LHCN-M2 (cell line): ENCODE data around the gene NCMAP. TPM values are rescaled to one million over a fixed set of nuclear protein-coding genes. Genes with fewer than 3 reads are reported as not detected.

Source experiments
- DNase-seq: peaks from one replicate; pipeline ENCODE4 v3.0.0-alpha.2; 2012; ENCODE audit warnings: low read depth
- total RNA-seq: library from RNA; depleted of rRNA; stranded (reverse); fragments of >200 nt; gene quantifications from 2 replicates; pipeline ENCODE4 v1.2.3, GENCODE V29; 2014; rRNA removed

Gene NCMAP
- total RNA-seq, 1 experiment from 2014 or later: not detected

- no peak for DNase-seq
Observed at GRCh38 chr1:24621121-24621520, 65.2 kb downstream of the NCMAP start.

GRCh38 chr1:24622218-24622617, 66.3 kb downstream of the NCMAP start:
- no peak for DNase-seq

- DNase-seq: no peak
Observed at GRCh38 chr1:24632832-24633175, 76.9 kb downstream of the NCMAP start.

- peak; percentile 65 for DNase-seq
Observed at GRCh38 chr1:24635195-24635843, 79.4 kb downstream of the NCMAP start.

GRCh38 chr1:24636661-24637357, 80.9 kb downstream of the NCMAP start:
- DNase-seq: no peak

DNA sequence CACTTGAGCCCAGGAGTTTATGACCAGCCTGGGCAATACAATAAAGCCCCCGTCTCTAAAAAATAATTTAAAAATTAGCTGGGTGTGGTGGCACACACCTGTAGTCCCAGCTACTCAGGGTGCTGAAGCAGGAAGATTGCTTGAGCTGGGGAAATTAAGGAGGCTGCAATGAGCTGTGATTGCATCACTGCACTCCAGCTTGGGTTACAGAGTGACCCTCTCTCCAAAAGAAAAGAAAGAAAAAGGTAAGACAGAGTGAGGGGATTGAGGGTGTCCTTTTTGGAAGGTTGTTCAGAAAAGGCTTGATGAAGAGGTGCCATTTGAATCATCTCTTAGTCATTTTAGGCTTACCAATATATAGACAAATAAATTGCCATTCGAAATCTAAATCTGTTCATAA, 83.2 kb downstream of the NCMAP start:
- no peak for DNase-seq

DNA sequence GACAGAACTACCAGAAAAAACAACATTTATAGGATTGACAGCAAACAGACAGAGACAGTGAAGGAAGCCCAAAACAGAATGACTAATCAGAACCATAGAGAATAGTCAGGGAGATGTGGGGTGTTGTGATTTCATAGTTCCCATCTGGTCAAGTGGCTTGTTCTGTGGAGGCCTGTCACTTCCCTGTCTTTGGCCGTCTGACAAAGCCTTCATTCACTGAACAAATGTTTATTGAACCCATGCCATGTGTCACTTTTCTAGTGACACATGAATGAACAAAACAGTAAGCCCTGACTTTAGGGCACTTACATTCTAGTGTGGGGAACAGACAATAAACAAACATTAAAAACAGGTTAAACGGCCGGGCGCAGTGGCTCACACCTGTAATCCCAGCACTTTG, 84.0 kb downstream of the NCMAP start:
- no peak for DNase-seq

DNA sequence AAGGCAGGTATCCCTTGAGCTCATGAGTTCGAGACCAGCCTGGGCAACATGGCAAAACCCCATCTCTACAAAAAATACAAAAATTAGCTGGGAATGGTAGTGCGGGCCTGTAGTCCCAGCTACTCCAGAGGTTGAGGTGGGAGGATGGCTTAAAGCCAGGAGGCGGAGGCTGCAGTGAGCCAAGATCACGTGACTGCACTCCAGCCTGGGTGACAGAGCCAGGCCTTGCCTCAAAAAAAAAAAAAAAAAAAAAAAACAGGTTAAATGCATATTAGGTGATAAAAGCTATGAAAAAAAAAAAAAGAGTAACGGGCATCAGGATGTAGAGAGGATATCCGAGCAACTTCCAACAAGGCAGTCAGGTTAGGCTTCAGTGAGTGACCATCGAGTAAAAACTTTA, 84.4 kb downstream of the NCMAP start:
- no peak for DNase-seq

DNA sequence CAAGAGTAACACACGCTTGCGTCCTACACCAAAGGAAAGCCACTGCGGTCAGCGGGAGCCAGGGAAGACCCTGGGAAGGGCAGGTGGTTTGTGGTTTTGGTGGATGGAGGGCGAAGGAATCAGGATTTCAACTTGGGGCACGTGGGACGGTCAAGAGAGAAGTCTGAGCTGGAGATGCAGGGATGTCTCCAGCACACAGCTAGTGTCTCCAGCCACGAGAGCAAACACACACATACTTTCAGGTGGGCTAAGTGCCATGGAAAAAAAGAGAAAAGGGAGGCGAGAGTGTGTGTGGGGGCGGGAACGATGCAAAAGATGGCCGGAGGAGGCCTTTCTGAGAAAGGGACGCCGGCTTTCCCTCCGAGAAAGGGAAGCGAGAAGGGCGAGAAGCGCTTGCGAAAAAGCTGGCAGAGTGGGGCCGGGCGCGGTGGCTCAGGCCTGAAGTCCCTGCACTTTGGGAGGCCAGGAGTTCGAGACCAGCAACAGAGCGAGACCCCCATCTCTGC, 85.8 kb downstream of the NCMAP start:
- peak; percentile 26 for DNase-seq

GRCh38 chr1:24642481-24643362, 86.8 kb downstream of the NCMAP start, which contains the start of gene SRRM1:
Gene SRRM1, plus strand, starts transcription at chr1:24643302. Its CDS starts 25 bp downstream, at chr1:24643327.
- peak; percentile 100 for DNase-seq

GRCh38 chr1:24643363-24644099, 87.6 kb downstream of the NCMAP start:
- no peak for DNase-seq

DNA sequence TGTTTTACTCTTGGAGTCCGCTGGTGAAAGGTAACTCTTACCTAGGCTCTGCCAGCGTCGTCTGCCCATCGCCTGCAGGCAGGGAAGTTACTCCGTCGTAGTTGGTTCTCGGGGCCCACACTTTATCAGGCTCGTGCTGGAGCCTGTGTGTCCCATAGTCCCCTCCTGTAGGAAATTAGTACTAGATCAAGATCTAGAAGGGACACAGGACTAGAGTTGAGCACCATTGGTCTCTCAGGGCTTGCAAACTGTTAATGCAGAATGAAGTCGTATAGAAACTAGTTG, 88.2 kb downstream of the NCMAP start:
- DNase-seq: no peak

GRCh38 chr1:24648919-24649318, 93.0 kb downstream of the NCMAP start:
- no peak for DNase-seq

DNA sequence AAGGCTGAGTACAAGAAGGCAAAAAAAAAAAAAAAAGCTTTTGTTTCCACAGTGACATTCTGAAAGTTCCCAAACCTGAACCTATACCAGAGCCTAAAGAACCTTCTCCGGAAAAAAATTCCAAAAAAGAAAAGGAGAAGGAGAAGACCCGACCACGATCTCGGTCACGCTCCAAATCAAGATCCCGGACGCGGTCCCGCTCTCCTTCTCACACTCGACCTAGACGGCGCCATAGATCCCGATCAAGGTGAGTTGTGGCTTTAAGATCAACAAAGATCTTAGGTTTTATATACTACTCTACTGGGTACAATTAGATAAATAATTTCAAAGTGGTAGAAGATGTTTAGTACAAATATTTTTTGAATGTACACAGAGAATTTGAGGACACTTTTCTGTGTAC, 96.5 kb downstream of the NCMAP start:
- no peak for DNase-seq

DNA sequence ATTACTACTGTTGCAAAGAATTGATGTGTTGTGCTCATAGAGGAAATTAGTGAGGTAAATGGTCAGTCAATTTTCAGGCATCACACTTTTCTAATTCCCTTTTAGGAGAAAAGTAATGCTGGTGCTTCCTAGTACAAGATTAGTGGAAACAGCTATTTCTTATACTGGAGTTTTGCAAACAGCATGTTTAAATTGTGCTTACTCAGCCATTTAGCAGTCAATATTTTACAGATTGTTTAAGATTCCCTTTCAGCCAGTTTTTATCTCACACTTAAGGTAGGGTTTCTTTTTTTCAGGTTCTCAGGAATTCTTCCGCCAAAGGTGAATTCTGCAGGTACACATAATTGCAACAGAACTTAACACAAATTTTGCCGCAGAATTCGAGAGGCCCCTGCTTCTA, 98.1 kb downstream of the NCMAP start:
- DNase-seq: no peak

DNA sequence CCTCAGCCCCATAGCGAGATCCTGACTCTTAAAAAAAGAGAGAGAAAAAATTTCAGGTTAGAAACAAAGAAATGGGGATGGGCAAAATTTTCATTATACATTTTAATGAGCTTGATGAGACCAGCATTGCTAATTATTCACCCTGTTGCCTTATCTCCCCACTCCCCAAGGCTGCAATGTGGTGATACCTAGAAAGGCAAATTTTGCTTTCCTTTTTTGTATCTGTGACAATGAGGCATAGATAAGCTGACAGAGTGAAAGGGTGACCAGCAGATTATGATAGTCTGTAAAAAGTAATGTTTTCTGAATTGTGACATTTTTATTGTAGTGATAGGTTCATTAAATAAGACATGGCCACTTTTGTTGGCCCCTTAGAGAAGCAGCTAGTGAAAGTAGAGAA, 100.2 kb downstream of the NCMAP start:
- DNase-seq: no peak

DNA sequence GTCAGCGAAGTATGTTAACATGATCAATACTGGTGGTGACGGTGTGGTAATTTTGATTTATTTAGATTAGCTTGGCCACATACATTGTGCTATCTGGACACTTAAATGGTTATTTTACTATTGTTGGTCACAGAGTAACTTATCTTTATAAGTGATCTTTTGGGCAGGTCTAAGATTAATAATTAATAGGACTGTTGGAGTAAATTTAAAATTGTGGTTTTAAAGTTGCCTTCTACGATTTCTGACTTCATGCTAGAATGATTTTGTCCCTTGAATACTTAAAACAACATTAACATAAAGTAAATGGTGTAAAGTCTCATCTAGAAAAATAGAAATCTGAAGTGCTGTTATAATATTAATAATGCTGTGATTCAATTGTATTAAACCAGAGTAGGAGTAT, 101.9 kb downstream of the NCMAP start:
- no peak for DNase-seq

Other genes with a start within 250 kb of the NCMAP start
- gene GRHL3, start 236.7 kb upstream of the NCMAP start, total RNA-seq: not detected in 2 replicates
- 3.3 and 4.9 TPM in 2 replicates for gene STPG1, start 142.3 kb upstream of the NCMAP start, total RNA-seq
- gene NIPAL3, start 140.3 kb upstream of the NCMAP start, total RNA-seq: 18.8 and 19.2 TPM in 2 replicates
- 6.1 and 6.8 TPM in 2 replicates for gene RCAN3, start 53.3 kb upstream of the NCMAP start, total RNA-seq
- gene SRRM1, start 87.2 kb downstream of the NCMAP start, total RNA-seq: 46.2 and 55.3 TPM in 2 replicates
- gene CLIC4, start 189.4 kb downstream of the NCMAP start, total RNA-seq: 533 and 580 TPM in 2 replicates